Endothelial cell of umbilical vein (primary cell): Measurements from ENCODE around the gene TECTA.

Source experiments
- EZH2 ChIP-seq: IDR thresholded peaks from 2 replicates; pipeline ENCODE4 v1.6.1; 2012; ENCODE audit warnings: borderline replicate concordance, low read depth, mild to moderate bottlenecking, moderate library complexity, low read length, inconsistent platforms; ENCODE audit not compliant: severe bottlenecking
- TF ChIP-seq, protein P1 (sequence below), 2 donors: IDR thresholded peaks; 1 replicate in 1 of 2; 2 replicates in 1 of 2; pipeline ENCODE4 v1.5.1; 2011; ENCODE audit warnings: low read length in 2 of 2, mild to moderate bottlenecking in 2 of 2, moderate library complexity in 2 of 2, control low read depth in 1 of 2, inconsistent platforms in 1 of 2, low read depth in 1 of 2; ENCODE audit not compliant: insufficient read depth in 1 of 2; ENCODE audit errors: extremely low read depth in 1 of 2

DNA sequence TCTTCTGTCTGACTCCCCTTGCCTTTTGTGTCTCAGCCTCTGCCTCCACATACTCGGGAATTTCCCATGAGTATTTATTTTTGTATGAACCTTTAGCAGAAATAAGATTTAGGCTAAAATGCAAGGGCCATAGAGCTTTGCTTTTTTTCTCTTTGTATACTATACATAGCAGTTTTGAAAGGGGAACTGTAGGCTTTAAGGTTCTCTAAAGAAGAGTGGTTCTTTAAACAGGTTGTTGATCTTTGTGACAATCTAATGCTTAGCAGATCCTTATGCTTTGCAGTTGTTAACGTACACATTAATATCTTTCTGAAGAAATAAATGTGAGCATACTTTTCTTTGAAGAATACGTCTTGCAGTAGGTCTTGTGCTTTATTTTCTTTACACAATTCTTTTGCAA lies 42.1 kb upstream of the TECTA start:
- TF ChIP-seq, protein P1, sequence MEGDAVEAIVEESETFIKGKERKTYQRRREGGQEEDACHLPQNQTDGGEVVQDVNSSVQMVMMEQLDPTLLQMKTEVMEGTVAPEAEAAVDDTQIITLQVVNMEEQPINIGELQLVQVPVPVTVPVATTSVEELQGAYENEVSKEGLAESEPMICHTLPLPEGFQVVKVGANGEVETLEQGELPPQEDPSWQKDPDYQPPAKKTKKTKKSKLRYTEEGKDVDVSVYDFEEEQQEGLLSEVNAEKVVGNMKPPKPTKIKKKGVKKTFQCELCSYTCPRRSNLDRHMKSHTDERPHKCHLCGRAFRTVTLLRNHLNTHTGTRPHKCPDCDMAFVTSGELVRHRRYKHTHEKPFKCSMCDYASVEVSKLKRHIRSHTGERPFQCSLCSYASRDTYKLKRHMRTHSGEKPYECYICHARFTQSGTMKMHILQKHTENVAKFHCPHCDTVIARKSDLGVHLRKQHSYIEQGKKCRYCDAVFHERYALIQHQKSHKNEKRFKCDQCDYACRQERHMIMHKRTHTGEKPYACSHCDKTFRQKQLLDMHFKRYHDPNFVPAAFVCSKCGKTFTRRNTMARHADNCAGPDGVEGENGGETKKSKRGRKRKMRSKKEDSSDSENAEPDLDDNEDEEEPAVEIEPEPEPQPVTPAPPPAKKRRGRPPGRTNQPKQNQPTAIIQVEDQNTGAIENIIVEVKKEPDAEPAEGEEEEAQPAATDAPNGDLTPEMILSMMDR (IDR thresholded peaks at IDR 0.05; ENCODE audit: extremely low read depth in 1 of 2, insufficient read depth in 1 of 2, low read depth in 1 of 2, low read length in 2 of 2): no peak
- TF ChIP-seq EZH2: no peak
